ENCODE results near the gene UNC80. TPM values are rescaled to one million over a fixed set of nuclear protein-coding genes. Genes with fewer than 3 reads are reported as not detected.

Gene UNC80
- total and polyA plus RNA-seq, 8 donors, result 0.69 to 4.8 (median 1.9) TPM

- intact Hi-C loops (cut with DNase I), result no loop called here
- Histone ChIP-seq H3K36me3 (no peaks in the 10 kb centered on the region), H3K27me3 (no peaks in the 10 kb centered on the region), H3K4me3 (no peak overlapping the region), H3K27ac (no peak overlapping the region), H3K9me3 (no peaks in the 10 kb centered on the region), H3K4me1 (no peaks in the 10 kb centered on the region)
- no peak for TF ChIP-seq CTCF (IDR thresholded peaks at IDR 0.05)
- DNase-seq, result no peak
- no peak for FAIRE-seq
- ATAC-seq, result no peak
- 48 to 56% methylated on average over 1 of the region's 1 CpG for WGBS, 2 donors
Observed at GRCh38 chr2:209805351-209805750, 33.7 kb downstream of the UNC80 start.

GRCh38 chr2:209806318-209806717, 34.7 kb downstream of the UNC80 start:
- FAIRE-seq (no peak), DNase-seq (no peak), ATAC-seq (no peak)
- TF ChIP-seq CTCF (IDR thresholded peaks at IDR 0.05), result no peak
- 62 to 65% methylated on average over 3 of the region's 3 CpGs for WGBS, 2 donors
- intact Hi-C loops (cut with DNase I), result no loop called here
- Histone ChIP-seq H3K36me3 (no peaks in the 10 kb centered on the region), H3K4me1 (no peaks in the 10 kb centered on the region), H3K27me3 (no peaks in the 10 kb centered on the region), H3K27ac (no peak overlapping the region), H3K9me3 (no peaks in the 10 kb centered on the region), H3K4me3 (no peak overlapping the region)

- H3K27ac ChIP-seq, result no peak overlapping the region
- no peaks in the 10 kb centered on the region for H3K4me1 ChIP-seq
- 97 to 98% methylated on average over 24 of the region's 24 CpGs for WGBS, 2 donors
- intact Hi-C loops (cut with DNase I), result no loop called here
- no peaks in the 10 kb centered on the region for H3K36me3 ChIP-seq
- no peak for TF ChIP-seq CTCF (IDR thresholded peaks at IDR 0.05)
- DNase-seq (peak in 1 of 6 donors; percentile 44), ATAC-seq (no peak), FAIRE-seq (no peak)
- H3K27me3 ChIP-seq, result no peaks in the 10 kb centered on the region
- H3K9me3 ChIP-seq, result no peaks in the 10 kb centered on the region
- no peak overlapping the region for H3K4me3 ChIP-seq
Observed at GRCh38 chr2:209808521-209808920, 36.9 kb downstream of the UNC80 start.

- no peaks in the 10 kb centered on the region for H3K9me3 ChIP-seq
- WGBS, 2 donors, result 96 to 98% methylated on average over 20 of the region's 20 CpGs
- DNase-seq, result peak in 1 of 6 donors; percentile 55
- no peaks in the 10 kb centered on the region for H3K36me3 ChIP-seq
- H3K4me3 ChIP-seq, result no peak overlapping the region
- no peak overlapping the region for H3K27ac ChIP-seq
- intact Hi-C loops (cut with DNase I), result no loop called here
- H3K27me3 ChIP-seq, result no peaks in the 10 kb centered on the region
- no peak for ATAC-seq
- FAIRE-seq, result no peak
- no peaks in the 10 kb centered on the region for H3K4me1 ChIP-seq
- no peak for TF ChIP-seq CTCF (IDR thresholded peaks at IDR 0.05)
Observed at GRCh38 chr2:209809256-209809655, 37.6 kb downstream of the UNC80 start.

- no peak overlapping the region for H3K4me3 ChIP-seq
- H3K27me3 ChIP-seq, result no peaks in the 10 kb centered on the region
- FAIRE-seq (no peak), DNase-seq (no peak), ATAC-seq (no peak)
- TF ChIP-seq CTCF (IDR thresholded peaks at IDR 0.05), result no peak
- WGBS, 2 donors, result 73 to 75% methylated on average over 8 of the region's 8 CpGs
- H3K4me1 ChIP-seq, result no peaks in the 10 kb centered on the region
- intact Hi-C loops (cut with DNase I), result no loop called here
- H3K9me3 ChIP-seq, result no peaks in the 10 kb centered on the region
- H3K27ac ChIP-seq, result no peak overlapping the region
- H3K36me3 ChIP-seq, result no peaks in the 10 kb centered on the region
Observed at GRCh38 chr2:209817844-209818271, 46.2 kb downstream of the UNC80 start.

Data from pancreas (tissue), 10 donors.